ENCODE data around the gene MICOS13.
A peak's percentile ranks its signal among the peaks of the same experiment; 100 is the strongest.

The MICOS13 gene

DNA sequence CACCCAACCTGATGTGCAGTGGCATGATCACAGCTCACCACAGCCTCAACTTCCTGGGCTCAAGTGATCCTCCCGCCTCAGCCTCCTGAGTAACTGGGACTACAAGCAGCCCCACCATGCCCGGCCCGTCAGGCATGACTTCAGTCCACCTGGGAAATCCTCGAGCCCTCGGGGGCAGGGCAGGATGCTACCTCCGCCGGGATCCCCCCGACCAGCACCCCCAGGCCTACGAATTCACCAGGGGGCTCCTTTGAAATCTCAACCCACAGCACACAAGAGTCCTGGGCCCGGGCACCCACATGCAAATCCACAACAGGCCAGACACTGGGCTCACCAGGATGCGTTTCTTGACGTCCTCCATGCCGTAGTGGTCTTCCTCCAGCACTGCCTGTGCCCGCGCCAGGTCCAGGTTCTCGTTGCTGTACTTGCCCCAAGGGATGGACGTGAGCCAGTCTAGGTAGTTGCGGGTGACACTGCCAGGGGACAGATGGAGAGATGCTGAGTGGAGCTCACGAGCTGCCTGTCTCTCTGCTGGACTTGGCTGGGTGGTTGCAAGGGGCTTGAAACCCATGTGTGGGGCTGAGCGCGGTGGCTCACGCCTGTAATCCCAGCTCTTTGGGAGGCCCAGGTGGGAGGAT, 20.3 kb upstream of the MICOS13 start:
- Histone ChIP-seq H3K27ac (no peak overlapping the region), H3K4me1 (peaks cover 31% of the 10 kb centered on the region), H3K9me3 (peaks cover 6% of the 10 kb centered on the region; the same call in 1 of the 2 replicates), H3K27me3 (no peaks in the 10 kb centered on the region), H3K4me2 (no peak overlapping the region), H3K36me3 (peaks cover 89% of the 10 kb centered on the region), H3K4me3 (no peak overlapping the region), H4K20me1 (peaks cover 82% of the 10 kb centered on the region), H3K9ac (no peak overlapping the region)
- no peak for TF ChIP-seq Cebpa-rat (IDR thresholded peaks at IDR 0.05)

DNA sequence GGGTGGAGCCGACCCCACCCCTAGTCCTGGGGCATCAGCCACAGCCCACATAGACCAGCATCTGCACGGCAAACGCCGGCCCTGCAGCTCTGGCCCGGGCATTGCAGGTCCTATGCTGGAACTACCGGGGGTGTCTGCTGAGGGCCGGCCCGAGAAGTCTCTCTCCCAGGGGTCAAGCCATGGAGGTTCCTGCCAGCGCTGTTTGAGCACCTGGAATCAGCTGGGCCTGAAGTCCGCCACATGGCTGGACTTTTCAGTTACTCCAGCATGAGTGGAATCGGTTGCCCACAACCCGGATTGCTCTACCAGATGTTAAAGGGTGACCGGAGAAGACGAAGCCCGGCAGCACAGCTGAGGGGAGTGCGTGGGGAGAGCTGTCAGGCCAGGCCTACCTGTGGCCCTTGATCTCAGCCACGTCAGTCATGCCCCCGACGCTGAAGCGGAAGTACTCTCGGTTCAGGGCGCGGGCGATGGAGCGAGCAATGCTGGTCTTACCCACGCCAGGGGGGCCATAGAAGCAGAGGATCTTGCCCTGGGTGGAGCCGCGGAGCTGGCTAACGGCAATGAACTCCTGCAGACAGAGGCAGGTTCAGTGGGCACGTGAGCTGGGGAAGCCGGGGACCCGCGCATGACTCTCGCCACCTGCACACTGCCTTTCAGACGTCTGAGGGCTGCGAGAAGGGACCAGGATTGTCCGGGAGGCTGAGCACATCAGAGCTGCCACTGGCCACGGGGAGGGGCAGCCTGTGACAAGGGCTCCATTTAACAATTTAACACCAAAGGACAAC, 18.5 kb upstream of the MICOS13 start:
- Histone ChIP-seq H3K27me3 (no peaks in the 10 kb centered on the region), H3K9me3 (peaks cover 6% of the 10 kb centered on the region; the same call in 1 of the 2 replicates), H3K27ac (peak overlapping the region; percentile 57; the same call in 1 of the 2 replicates), H3K36me3 (peaks cover 89% of the 10 kb centered on the region), H3K4me2 (peak overlapping the region; percentile 61), H3K4me1 (peaks cover 31% of the 10 kb centered on the region), H4K20me1 (peaks cover 82% of the 10 kb centered on the region), H3K9ac (no peak overlapping the region), H3K4me3 (no peak overlapping the region)
- TF ChIP-seq Cebpa-rat (IDR thresholded peaks at IDR 0.05) = no peak

DNA sequence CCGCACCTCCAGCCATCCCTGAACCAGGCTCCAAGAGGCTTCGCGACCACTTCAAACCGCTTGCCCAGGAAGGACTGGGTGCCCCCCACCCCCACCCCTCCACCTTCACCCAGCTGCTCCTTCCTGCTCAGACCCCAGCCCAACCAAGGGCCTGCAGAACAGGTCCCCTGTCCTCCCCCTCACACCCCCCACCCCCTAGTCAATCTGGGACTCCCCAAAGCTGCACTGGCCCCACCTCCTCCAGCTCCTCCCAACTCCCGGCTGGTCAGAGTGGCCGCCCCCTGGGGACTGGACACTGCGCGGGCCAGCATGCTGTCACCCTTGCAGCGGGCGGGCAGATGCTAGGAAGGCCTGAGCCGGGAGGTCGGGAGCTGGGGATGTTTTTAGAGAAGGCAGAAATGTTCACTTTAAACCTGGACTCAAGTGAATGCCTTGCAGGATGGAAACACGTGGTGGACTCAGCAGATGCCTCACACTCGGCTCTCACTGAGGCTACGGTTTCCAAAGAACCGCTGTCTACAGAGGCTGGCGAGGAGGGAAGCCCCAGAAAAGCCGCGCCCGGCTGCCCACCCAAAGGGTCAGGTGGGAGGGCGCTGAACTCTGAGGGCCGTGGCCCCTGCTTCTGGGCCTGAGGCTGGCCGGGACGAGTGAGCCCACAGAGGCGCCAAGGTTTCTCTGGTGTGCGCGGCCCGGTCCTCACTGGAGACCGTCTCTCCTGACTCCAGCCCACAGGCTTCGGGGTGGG, 17.7 kb upstream of the MICOS13 start:
- H3K9ac ChIP-seq = no peak overlapping the region
- no peak overlapping the region for H3K4me3 ChIP-seq
- no peaks in the 10 kb centered on the region for H3K27me3 ChIP-seq
- H4K20me1 ChIP-seq = peaks cover 84% of the 10 kb centered on the region
- TF ChIP-seq Cebpa-rat (IDR thresholded peaks at IDR 0.05) = no peak
- H3K4me1 ChIP-seq = peaks cover 31% of the 10 kb centered on the region
- no peak overlapping the region for H3K27ac ChIP-seq
- peak overlapping the region; percentile 61 for H3K4me2 ChIP-seq
- H3K9me3 ChIP-seq = peaks cover under 1% of the 10 kb centered on the region; the same call in 1 of the 2 replicates
- H3K36me3 ChIP-seq = peaks cover 89% of the 10 kb centered on the region

DNA sequence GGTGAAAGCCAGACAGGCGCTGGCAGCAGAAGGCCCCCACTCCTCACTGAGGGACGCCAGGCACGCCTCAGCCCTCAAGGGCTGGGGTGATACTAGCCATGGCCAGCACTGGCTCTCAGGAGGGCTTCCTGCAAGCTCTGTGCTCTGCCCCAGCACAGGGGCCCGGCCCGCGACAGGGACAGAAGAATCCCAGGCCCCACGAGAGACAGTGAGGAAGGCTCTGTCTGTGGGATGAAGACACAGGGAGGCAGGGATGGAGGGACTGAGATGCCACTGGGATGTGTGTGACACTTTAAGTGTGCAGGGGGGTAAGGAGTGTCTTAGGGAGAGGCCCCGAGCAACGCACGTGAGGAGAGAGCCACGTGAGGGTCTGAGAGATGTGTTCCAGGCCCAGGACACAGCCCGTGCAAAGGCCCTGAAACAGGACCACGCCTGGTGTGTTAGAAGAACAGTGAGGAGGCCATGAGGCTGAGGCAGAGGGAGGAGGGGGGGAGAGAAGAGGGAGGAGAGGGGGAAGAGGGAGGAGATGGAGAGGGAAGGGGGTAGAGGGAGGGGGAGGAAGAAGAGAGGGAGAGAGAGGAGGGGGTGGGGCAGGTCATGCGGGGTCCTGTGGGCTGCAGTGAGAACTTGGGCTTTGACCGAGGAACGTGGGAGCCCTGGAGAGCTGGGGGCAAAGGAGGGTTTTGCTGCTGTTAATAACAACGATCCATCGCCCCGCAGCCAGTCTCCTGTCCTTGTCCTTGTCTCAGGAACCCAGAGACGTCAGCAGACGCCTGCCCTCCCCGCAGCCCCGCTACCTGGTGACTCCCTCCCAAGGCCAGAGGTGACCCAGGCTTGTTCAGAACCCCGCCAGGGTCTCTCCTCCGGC, 16.9 kb upstream of the MICOS13 start:
- Histone ChIP-seq H3K9me3 (no peaks in the 10 kb centered on the region; the same call in 1 of the 2 replicates), H4K20me1 (peaks cover 92% of the 10 kb centered on the region), H3K4me2 (no peak overlapping the region), H3K27me3 (no peaks in the 10 kb centered on the region), H3K36me3 (peaks cover 94% of the 10 kb centered on the region), H3K4me1 (peaks cover 37% of the 10 kb centered on the region), H3K9ac (no peak overlapping the region), H3K4me3 (no peak overlapping the region), H3K27ac (no peak overlapping the region)
- TF ChIP-seq Cebpa-rat (IDR thresholded peaks at IDR 0.05) = no peak

DNA sequence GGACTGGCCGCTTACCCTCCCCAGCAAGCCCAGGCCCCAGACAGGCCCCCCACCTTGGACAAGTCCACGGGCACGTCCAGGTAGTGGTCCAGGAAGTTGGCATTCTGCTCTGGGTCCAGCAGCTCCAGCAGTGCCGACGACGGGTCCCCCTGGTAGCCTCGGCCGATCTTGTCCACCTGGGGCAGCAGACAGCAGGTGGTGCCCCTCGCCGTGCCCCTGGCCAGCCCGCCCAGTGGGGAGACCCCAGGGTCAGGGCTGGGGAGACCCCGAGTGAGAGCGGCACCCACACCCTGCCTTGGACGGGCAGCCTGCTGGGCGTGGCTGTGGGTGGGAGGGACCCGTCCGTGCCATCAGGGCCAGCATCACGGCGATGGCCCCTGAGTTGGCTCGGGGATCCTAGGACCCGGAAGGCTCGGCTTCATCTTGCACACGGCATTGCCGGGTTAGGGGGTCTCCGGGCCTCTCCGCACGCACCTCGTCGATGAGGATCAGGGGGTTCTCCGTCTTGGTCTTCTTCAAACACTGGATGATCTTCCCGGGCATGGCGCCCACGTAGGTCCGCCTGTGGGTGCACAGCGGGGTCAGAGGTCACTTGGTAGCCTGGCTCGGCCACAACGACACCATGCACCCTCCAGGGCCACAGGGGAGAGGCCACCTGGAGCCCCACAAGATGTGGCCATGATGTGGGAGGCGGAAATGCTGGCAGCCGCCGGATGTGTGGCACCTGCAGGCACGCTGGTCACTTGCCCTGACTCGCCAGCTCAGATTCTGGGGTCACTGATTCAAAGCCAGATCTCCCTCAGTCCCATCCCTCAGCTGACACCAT, 16.1 kb upstream of the MICOS13 start:
- peaks cover 94% of the 10 kb centered on the region for H3K36me3 ChIP-seq
- H3K27ac ChIP-seq = no peak overlapping the region
- no peak for TF ChIP-seq Cebpa-rat (IDR thresholded peaks at IDR 0.05)
- H3K9me3 ChIP-seq = no peaks in the 10 kb centered on the region
- peaks cover 100% of the 10 kb centered on the region for H4K20me1 ChIP-seq
- H3K4me2 ChIP-seq = no peak overlapping the region
- H3K4me1 ChIP-seq = peaks cover 44% of the 10 kb centered on the region
- H3K9ac ChIP-seq = no peak overlapping the region
- no peak overlapping the region for H3K4me3 ChIP-seq
- no peaks in the 10 kb centered on the region for H3K27me3 ChIP-seq

DNA sequence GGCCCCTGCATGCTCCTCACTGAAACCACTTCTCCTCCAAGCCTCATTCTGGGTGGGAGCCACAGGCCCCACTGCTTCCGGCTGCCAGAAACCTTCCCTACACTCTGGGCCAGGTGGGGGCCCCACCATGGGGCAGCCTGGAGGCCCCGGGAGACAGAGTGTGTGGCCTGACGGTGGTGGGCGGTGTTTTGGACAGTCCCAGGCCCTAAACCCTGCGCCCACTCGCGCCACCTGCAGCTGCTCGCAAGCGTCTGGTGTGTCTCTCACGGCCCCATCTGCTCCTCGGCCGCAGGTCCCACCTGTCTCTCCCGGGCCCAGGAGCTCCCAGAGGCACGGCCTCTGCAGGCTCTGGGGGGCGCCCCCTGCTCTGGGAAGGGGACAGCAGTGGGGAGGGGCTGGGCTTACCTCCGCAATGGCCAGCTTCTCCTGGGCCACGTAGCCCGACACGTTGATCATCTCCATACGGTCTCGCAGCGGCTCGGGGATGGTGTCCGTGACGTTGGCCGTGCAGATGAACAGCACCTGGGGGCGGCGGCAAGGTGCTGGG, 15.4 kb upstream of the MICOS13 start:
- H3K9me3 ChIP-seq = no peaks in the 10 kb centered on the region
- no peaks in the 10 kb centered on the region for H3K27me3 ChIP-seq
- H4K20me1 ChIP-seq = peaks cover 100% of the 10 kb centered on the region
- no peak overlapping the region for H3K4me3 ChIP-seq
- peaks cover 41% of the 10 kb centered on the region for H3K4me1 ChIP-seq
- TF ChIP-seq Cebpa-rat (IDR thresholded peaks at IDR 0.05) = no peak
- H3K36me3 ChIP-seq = peaks cover 88% of the 10 kb centered on the region
- no peak overlapping the region for H3K9ac ChIP-seq
- H3K4me2 ChIP-seq = no peak overlapping the region
- H3K27ac ChIP-seq = no peak overlapping the region

DNA sequence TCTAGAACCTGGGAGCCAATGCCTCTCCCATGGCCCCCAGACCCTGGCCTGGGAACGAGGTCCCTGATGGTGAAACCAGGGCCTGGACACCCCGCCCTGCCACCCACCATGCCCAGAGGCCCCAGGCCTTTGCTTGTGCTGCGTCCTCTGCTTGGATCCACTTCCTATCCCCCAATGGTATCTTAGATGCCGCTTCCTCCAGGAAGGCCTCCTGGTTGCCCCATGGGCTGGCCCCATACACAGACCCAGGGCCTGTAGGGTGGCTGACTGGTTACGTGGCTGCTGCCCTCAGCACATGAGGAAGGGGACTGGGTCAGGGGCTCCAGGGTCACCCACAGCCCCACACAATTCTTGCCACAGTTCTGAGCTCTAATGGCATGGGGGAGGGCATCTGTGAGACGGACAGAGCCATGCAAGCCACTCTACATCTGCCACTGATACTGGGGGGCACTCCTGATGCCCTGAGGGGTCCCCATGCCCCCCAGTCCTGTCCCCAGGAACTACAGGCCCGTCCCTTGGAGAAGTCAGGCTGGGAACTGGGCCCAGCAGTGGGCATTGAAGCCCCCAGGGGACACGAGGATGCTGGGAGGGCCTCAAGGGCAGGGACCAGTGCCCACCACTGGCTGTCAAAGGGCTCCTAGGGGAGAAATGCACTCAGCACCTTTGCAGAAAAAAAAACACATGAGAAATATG, 14.8 kb upstream of the MICOS13 start:
- Histone ChIP-seq H3K27ac (no peak overlapping the region), H3K9ac (no peak overlapping the region), H3K4me2 (no peak overlapping the region), H3K4me3 (no peak overlapping the region), H4K20me1 (peaks cover 100% of the 10 kb centered on the region), H3K9me3 (no peaks in the 10 kb centered on the region), H3K4me1 (peaks cover 34% of the 10 kb centered on the region), H3K27me3 (no peaks in the 10 kb centered on the region), H3K36me3 (peaks cover 82% of the 10 kb centered on the region)
- no peak for TF ChIP-seq Cebpa-rat (IDR thresholded peaks at IDR 0.05)

Measured in BLaER1 (cell line).